Measurements from ENCODE around the gene NIPAL1.

- TF ChIP-seq, protein P1, sequence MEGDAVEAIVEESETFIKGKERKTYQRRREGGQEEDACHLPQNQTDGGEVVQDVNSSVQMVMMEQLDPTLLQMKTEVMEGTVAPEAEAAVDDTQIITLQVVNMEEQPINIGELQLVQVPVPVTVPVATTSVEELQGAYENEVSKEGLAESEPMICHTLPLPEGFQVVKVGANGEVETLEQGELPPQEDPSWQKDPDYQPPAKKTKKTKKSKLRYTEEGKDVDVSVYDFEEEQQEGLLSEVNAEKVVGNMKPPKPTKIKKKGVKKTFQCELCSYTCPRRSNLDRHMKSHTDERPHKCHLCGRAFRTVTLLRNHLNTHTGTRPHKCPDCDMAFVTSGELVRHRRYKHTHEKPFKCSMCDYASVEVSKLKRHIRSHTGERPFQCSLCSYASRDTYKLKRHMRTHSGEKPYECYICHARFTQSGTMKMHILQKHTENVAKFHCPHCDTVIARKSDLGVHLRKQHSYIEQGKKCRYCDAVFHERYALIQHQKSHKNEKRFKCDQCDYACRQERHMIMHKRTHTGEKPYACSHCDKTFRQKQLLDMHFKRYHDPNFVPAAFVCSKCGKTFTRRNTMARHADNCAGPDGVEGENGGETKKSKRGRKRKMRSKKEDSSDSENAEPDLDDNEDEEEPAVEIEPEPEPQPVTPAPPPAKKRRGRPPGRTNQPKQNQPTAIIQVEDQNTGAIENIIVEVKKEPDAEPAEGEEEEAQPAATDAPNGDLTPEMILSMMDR (IDR thresholded peaks at IDR 0.05; ENCODE audit: insufficient read depth, low read length, poor library complexity, severe bottlenecking) = no peak
- TF ChIP-seq EZH2phosphoT487 (conservative IDR thresholded peaks at IDR 0.05; ENCODE audit: low read length) = no peak
Observed at GRCh38 chr4:47974566-47974965, 42.0 kb upstream of the NIPAL1 start.
